GM18861 (cell line): ENCODE data around the gene CHD3.

Experiments
- ATAC-seq: cut with Tn5 transposase; IDR thresholded peaks from one replicate; pipeline ENCODE4 v1.9.1; 2021; ENCODE audit not compliant: unreplicated experiment

CHD3 gene

GRCh38 chr17:7888184-7888920 lies at the start of gene CHD3:
TSS of gene CHD3 (plus strand) at chr17:7888789. CDS start at chr17:7889001, 212 bp downstream.
- no peak for ATAC-seq

GRCh38 chr17:7839190-7839875 lies 49.3 kb upstream of the CHD3 start:
- ATAC-seq = no peak

- ATAC-seq = no peak
Observed at GRCh38 chr17:7839876-7840261, 48.7 kb upstream of the CHD3 start.

- no peak for ATAC-seq
Observed at GRCh38 chr17:7840441-7840840, 48.1 kb upstream of the CHD3 start.

- no peak for ATAC-seq
Observed at GRCh38 chr17:7840875-7841274, 47.7 kb upstream of the CHD3 start.

GRCh38 chr17:7841396-7841914 lies 47.1 kb upstream of the CHD3 start:
- peak; percentile 4 for ATAC-seq

GRCh38 chr17:7841915-7842379 lies 46.6 kb upstream of the CHD3 start:
- peak; percentile 10 for ATAC-seq

- ATAC-seq = peak; percentile 18
Observed at GRCh38 chr17:7842380-7843256, 46.0 kb upstream of the CHD3 start.

GRCh38 chr17:7843257-7843535 lies 45.4 kb upstream of the CHD3 start:
- ATAC-seq = no peak

- ATAC-seq = no peak
Observed at GRCh38 chr17:7843536-7844291, 44.9 kb upstream of the CHD3 start.

- peak; percentile 47 for ATAC-seq
Observed at GRCh38 chr17:7844292-7845154, 44.1 kb upstream of the CHD3 start.

- no peak for ATAC-seq
Observed at GRCh38 chr17:7845359-7846062, 43.1 kb upstream of the CHD3 start.

GRCh38 chr17:7846063-7846735 lies 42.4 kb upstream of the CHD3 start:
- ATAC-seq = no peak

- no peak for ATAC-seq
Observed at GRCh38 chr17:7846765-7847661, 41.6 kb upstream of the CHD3 start.

GRCh38 chr17:7848131-7848579 lies 40.4 kb upstream of the CHD3 start:
- ATAC-seq = no peak

- no peak for ATAC-seq
Observed at GRCh38 chr17:7848739-7849129, 39.9 kb upstream of the CHD3 start.

- no peak for ATAC-seq
Observed at GRCh38 chr17:7849130-7849750, 39.3 kb upstream of the CHD3 start.
